Inferior parietal cortex (tissue), 1 donor: Measurements from ENCODE around the gene BTF3.

Experiments
- DNase-seq: peaks from one replicate; pipeline ENCODE4 v3.0.0-alpha.2; 2016; ENCODE audit errors: extremely low spot score

Gene BTF3

GRCh38 chr5:73522989-73523388 lies 24.7 kb downstream of the BTF3 start:
- no peak for DNase-seq

GRCh38 chr5:73523861-73524260 lies 25.6 kb downstream of the BTF3 start:
- DNase-seq = no peak

- no peak for DNase-seq
Observed at GRCh38 chr5:73525606-73526203, 27.5 kb downstream of the BTF3 start.

GRCh38 chr5:73528248-73528647 lies 30.0 kb downstream of the BTF3 start:
- DNase-seq = no peak

- DNase-seq = no peak
Observed at GRCh38 chr5:73529081-73529480, 30.8 kb downstream of the BTF3 start.

GRCh38 chr5:73531356-73531755 lies 33.1 kb downstream of the BTF3 start:
- no peak for DNase-seq

GRCh38 chr5:73532195-73532594 lies 34.0 kb downstream of the BTF3 start:
- no peak for DNase-seq

GRCh38 chr5:73534011-73534644 lies 35.9 kb downstream of the BTF3 start:
- DNase-seq = no peak

GRCh38 chr5:73534971-73535370 lies 36.7 kb downstream of the BTF3 start:
- no peak for DNase-seq

- DNase-seq = no peak
Observed at GRCh38 chr5:73539730-73540129, 41.5 kb downstream of the BTF3 start.

- no peak for DNase-seq
Observed at GRCh38 chr5:73540192-73540591, 42.0 kb downstream of the BTF3 start.

GRCh38 chr5:73542020-73542419 lies 43.8 kb downstream of the BTF3 start:
- no peak for DNase-seq

- DNase-seq = no peak
Observed at GRCh38 chr5:73544429-73545402, 46.5 kb downstream of the BTF3 start.

GRCh38 chr5:73545403-73545779 lies 47.1 kb downstream of the BTF3 start:
- DNase-seq = no peak

- DNase-seq = no peak
Observed at GRCh38 chr5:73550016-73550415, 51.8 kb downstream of the BTF3 start.

GRCh38 chr5:73552642-73553041 lies 54.4 kb downstream of the BTF3 start:
- DNase-seq = no peak
